Stimulated activated CD8-positive, alpha-beta memory T cell treated with anti-CD3 and anti-CD28 coated beads, Interleukin-12 subunit alpha, Interleukin-12 subunit beta, amount 100 ng/mL, for 1 hour (primary cell): ENCODE measurements around the gene EPHA5.
"Not testable (repeated sequence)": the region's sequence is repeated elsewhere in the genome, so short reads cannot be mapped to it uniquely, and the experiment has no call there.

ENCODE experiments used
- DNase-seq: peaks from one replicate; pipeline ENCODE4 v3.0.0-alpha.2; 2020; ENCODE audit warnings: low read depth

Gene EPHA5

DNA sequence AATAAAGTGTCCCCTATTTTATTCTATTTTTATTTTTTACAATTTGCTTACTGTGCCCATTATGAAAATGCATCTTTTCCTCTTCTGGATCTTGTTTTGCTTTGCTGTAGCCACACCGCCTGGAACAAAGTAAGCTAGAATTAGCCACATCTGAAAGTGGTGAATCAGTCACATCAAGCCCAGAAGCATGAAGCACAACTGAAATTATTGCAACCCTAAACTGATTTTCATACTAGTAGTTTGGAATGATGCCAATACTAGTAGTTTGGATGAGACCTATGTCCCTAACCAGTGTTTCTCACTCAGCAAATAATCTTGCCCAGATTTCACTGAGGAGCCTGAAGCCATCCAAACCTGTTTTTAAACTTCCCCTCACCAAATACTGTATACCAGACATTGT is 303.0 kb downstream of the EPHA5 start:
- no peak for DNase-seq

DNA sequence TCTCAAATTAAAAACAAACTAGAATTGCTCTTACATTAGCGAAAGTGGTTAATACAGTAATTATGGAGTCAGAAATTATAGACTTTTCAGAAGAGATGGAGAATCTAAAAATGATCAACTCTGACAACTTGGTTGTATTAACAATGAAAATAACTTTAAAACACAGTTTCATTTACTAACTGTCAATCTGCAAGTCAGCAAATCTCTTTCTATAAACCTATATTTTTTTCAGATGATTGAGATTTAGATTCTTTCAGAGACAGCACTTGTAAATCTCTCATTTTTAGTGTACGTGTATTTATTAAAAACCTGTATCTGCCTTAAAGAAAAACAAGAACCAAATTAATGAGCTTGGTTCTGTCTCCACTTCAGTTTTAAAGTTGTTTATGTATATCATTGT is 311.4 kb downstream of the EPHA5 start:
- DNase-seq, result no peak

DNA sequence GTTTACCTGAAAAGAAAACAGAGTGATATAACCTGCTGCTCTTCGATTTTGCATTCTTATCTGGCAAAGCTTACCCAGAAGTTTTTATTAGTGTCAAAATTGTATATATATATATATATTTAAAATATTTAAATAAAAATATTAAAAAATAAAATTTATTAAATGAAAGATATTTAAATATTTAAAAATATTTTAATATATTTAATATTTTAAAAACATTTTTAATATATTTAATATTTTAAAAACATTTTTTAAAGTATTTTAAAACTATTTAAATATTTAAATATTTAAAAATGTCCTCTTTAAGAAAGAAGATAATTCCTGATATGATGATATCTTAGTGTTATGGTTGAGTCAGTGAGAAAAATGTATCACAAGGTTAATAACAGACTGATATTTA is 317.2 kb downstream of the EPHA5 start:
- no peak for DNase-seq

DNA sequence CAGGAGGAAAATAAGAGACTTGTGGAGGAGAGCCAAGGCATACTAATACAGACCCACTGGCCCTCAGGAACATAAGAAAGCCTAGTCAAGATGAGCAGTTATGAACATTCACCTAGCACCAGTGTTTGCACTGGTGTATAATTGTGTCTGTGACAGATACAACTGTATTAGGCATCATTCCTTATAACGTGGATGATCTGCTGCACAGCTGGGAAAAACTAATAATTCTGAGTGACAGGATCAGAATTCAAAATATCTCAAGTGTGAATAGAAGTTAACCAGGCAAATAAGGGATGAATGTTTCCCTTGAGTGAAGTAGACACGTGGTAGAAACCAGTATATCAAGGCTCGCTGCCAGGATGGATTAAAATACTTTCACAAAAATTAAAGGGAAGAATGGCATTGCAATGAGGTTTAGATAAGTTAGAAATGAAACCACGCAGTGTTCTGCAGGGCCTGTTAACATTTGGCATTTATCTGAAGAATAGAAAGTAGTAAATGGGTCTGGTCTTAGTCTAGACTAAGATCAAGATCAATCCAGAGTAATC is 325.9 kb downstream of the EPHA5 start:
- no peak for DNase-seq

DNA sequence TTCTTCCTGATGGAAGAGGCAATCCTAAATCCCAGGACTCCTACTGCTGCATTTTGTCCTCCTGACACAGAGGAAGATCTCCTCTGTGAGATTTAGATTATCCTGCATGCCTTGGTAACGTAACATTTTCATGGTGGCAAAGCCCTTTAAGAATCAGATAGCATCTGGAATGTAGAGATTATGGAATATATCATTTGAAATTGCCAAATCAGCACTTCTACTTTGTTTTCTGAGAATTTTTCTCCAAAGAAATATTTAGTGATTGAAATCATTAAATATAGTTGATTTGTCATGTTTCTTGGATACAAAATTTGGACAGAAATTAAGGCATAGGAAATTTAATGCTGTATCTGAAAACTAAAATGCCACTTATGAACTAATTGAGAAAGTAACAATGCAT is 326.9 kb downstream of the EPHA5 start:
- DNase-seq, result no peak

DNA sequence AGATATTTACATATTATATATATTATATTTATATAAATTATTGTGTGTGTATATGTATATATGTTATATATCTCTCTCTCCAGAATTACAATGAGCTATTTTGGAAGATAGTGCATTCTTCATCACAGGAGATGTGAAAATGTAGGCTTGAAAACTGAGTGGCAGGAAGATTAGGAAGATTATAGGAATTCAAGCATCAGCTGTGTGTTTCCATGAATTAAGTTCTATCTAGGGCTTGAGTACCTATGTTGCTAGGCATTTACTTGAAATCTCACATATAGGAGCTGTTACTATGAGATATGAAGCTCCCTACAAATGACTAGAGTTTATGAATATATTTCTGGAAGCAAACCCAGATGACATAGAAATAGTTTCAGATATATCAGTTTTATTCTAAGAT is 328.7 kb downstream of the EPHA5 start:
- DNase-seq, result no peak

DNA sequence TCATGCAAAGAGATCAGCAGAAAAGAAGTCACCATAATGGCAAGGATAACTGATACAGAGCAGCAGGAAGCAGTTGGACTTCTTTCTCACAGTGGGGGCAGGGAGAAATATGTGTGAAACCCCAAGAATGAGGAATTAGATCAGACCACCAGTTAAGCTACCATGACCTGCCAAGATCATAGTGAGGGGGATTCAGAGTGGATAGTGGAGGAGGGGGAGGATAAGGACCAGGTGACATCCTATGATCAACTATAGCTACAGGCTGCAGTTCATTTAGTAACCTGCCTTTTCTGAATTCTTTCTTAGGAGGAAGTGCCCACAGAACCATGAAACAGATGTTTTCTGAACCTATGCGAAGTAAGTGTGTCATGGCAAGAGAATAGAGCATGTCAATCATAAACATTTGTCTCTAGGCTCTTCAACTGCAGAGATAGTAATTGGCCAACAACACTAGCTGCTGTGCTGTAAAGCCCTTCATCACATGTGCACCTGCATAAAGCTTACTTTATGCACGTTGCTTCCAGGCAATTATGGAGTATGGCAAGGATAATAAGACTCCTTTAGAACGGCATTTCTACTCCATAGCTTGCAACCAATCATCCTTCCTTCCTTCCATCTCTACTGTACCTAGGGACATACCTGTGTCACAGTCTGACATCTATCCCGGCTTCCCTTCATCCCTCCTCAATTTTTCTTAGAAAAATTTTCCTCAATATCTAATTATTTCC is 329.7 kb downstream of the EPHA5 start:
- DNase-seq, result no peak

DNA sequence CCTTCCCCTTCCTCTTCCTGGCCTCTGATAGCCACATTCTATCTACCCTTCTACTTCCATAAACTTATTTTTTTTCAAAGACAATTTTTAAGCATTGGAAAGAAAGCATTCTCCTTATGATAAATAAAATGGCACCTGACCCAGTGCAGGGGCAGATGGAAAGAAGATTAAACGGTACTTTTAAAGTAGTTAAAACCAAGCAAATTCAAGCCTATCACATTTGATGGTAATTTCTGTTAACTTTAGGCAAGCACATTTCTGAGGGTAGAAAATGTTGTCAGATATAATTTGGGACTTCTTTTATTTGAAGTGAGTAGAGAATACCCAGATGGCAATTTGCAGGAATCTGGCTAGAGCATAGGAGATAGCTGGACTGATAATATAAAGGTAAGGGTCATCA is 332.9 kb downstream of the EPHA5 start:
- no peak for DNase-seq

DNA sequence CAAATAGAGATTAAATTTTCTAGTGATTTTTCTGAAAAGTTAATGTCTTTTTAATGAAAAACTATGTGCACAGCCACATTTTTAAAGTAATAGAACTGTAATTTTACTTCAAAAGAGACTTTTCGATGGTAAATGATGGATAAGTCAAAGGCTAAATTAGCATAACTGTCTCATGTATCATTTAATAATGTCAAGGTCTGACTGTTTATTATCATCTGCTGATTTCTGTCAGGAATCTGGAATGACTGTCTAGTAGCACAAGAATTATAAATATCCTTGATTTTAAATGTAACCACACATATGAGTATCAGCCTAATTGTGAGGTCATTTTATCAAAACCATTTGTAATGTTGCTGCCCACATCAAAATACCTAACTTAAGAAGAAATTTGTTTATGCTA is 333.8 kb downstream of the EPHA5 start:
- no peak for DNase-seq

DNA sequence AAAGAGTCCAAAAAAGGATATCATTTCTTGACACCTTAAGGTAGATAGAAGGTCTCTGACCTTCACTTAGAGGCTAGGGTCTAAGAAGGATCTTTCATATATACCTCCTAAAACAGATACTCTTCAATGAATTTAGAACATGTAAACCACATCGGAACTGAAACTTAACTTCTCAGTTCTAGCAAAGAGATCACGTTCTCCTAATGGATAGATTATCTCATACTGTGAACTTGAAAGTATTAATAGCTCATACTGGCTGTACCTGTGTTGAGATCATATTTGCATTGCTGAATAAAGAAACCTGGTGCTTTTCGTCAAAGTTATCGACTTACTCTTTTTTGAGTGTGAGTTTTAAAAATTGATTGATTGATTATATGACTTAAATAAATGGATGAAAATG is 353.8 kb downstream of the EPHA5 start:
- DNase-seq, result no peak

DNA sequence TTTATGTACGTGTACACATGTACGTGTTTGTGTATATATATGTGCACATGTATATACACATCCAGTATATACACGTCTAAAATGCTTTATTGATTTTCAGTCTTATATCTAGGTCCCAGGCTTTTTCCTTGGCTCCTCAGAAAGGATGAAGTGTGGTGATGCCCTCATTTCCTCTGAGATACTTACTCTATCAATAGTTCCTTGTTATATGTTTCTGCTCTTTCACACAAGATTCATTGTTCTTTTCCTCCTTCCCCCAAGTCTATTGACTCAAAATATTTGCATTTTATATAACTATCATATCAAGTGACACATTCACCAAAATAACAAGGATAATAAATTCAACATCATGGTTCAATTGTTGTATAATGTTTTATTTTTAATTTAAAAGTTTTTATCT is 359.2 kb downstream of the EPHA5 start:
- DNase-seq, result no peak

DNA sequence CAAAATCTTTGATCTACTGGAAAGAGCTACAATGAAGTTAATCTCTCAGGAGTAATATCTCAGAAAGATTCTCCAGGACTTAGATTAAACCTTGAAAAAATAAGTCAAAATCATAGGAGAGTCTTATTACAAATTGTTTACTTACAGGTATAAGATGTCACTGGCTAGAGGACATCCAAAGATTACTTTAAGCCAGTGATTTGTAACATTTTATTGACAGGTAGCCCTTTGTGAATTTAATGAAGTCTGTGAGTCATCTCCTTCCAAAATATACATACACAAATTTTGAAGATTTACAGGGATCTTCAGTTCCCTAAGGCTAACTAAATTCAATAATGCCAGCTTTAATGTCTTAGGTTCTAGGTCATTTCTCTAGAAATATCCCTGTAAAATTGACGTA is 359.7 kb downstream of the EPHA5 start:
- no peak for DNase-seq

DNA sequence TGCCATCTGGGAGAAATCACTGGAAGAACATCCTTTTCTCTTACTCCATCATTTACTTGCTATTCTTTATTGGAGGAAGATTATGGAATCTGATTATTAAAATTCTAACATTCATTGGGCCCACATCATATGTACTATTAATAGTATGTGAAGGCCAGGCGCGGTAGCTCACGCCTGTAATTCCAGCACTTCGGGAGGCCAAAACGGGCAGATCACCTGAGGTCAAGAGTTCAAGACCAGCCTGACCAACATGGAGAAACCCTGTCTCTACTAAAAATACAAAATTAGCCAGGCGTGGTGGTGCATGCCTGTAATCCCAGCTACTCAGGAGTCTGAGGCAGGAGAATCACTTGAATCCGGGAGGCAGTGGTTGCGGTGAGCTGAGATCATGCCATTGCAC is 361.7 kb downstream of the EPHA5 start:
- not testable (repeated sequence) for DNase-seq

DNA sequence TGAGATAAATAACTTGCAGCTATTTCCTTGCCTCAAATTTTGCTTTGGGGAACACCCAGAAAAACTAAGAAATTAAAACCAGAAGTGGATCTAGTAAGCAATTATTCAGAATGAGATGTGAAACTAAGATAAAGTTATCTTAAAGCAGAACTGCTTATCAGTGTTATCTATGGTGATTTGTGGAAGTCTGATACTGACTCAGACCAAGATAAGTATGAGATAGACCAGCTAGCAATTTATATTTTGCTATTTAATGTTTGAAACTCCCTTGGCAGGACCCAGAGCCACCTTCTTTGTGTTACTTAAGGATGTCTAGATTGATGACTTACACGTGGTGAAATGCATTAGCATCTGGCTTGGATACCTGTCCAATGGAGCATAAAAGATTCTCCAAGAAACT is 368.1 kb downstream of the EPHA5 start:
- DNase-seq, result no peak

DNA sequence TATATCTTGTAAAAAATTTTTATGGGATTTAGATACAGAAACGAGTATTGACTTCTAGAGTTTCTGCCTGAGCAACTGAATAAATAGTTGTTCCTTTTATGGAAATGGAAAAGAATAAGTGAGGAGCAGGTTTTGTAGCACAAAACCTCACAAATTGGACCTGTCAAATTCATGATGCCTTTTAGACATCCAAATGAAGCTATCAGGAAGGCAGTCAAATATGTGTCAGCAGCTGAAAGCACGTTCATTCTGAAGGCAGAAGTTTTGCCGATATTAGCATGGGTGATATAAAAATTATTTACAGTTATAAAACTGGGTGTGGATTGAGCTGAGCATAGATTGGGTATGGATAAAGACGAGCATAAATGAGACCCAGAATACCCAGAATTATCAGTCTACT is 374.0 kb downstream of the EPHA5 start:
- DNase-seq, result no peak

DNA sequence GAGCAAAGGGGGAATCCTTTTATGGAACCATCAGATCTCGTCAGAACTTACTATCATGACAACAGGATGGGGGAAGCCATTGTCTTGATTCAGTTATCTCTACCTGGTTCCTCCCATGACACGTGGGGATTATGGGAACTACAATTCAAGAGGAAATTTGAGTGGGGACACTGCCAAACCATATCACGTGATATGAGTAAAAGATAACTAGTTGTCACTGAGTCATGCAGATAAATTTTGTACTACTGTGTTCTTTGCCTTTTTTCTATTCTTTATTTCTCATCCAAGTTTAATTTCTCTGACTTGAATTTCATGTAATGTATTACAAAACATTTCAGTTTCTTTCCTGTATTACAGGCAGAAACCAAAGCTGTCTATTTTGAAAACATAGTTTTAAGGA is 383.2 kb downstream of the EPHA5 start:
- DNase-seq, result no peak
